GM10266 (cell line): ENCODE results near the gene AP3B1.

Experiments
- DNase-seq: peaks from one replicate; pipeline ENCODE4 v3.0.0; 2012; ENCODE audit errors: extremely low spot score
- TF ChIP-seq, protein P1 (sequence below): IDR thresholded peaks from 2 replicates; pipeline ENCODE4 v1.5.1; 2012; ENCODE audit warnings: mild to moderate bottlenecking, low read depth; ENCODE audit not compliant: control insufficient read depth, insufficient read depth; ENCODE audit errors: missing control alignments

Gene AP3B1

DNA sequence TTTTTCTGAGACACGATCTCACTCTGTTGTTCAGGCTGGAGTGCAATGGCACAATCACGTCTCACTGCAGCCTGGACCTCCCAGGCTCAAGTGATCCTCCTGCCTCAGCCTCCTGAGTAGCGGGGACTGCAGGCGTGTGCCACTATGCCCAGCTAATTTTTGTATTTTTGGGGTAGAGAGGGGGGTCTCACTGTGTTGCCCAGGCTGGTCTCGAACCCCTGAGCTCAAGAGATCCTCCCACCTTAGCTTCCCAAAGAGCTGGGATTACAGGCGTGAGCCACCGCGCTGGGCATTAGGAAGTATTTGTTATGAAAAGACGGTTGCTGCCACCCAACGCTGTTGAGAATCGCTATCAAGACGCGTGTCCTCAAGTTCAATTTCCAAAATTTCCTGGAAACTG is 337.4 kb downstream of the AP3B1 start:
- TF ChIP-seq, protein P1, sequence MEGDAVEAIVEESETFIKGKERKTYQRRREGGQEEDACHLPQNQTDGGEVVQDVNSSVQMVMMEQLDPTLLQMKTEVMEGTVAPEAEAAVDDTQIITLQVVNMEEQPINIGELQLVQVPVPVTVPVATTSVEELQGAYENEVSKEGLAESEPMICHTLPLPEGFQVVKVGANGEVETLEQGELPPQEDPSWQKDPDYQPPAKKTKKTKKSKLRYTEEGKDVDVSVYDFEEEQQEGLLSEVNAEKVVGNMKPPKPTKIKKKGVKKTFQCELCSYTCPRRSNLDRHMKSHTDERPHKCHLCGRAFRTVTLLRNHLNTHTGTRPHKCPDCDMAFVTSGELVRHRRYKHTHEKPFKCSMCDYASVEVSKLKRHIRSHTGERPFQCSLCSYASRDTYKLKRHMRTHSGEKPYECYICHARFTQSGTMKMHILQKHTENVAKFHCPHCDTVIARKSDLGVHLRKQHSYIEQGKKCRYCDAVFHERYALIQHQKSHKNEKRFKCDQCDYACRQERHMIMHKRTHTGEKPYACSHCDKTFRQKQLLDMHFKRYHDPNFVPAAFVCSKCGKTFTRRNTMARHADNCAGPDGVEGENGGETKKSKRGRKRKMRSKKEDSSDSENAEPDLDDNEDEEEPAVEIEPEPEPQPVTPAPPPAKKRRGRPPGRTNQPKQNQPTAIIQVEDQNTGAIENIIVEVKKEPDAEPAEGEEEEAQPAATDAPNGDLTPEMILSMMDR: no peak

DNA sequence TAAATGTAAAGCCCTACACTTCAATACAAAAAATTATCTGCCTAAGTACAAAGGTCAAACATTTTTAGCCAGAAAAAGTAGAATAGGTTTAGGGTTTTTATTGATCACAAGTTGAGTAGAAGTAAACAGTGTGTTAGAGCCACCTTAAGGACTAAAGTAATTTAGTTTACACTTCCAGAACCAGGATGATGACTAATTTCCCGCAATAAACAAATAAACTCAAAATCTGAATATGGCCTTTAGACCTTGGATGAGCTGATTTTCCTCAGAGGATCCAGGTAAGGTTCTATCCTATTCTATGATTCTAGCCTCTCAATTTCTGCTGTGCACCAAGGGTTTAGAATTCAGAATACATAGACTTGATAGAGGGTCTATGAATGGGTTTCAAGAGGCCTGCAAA is 338.9 kb downstream of the AP3B1 start:
- no peak for DNase-seq
- TF ChIP-seq, protein P1: no peak

More for the DNA sequence above, 337.4 kb downstream of the AP3B1 start:
- DNase-seq: no peak

DNA sequence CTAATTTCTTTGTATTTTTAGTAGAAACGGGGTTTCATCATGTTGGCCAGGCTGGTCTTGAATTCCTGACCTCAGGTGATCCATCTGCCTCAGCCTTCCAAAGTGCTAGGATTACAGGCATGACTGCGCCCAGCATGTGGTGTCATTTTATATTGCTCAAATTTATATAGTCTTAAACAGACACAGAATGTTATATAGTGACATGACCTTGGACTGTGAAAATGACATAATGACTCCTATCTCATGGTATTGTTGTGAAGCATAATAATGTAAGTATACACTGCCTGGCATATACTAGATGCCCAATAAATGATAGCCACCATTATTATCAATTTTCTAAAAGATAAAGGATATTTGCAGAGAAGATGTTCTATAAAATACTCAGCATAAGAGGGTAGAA is 341.1 kb downstream of the AP3B1 start:
- TF ChIP-seq, protein P1: no peak
- DNase-seq: no peak

DNA sequence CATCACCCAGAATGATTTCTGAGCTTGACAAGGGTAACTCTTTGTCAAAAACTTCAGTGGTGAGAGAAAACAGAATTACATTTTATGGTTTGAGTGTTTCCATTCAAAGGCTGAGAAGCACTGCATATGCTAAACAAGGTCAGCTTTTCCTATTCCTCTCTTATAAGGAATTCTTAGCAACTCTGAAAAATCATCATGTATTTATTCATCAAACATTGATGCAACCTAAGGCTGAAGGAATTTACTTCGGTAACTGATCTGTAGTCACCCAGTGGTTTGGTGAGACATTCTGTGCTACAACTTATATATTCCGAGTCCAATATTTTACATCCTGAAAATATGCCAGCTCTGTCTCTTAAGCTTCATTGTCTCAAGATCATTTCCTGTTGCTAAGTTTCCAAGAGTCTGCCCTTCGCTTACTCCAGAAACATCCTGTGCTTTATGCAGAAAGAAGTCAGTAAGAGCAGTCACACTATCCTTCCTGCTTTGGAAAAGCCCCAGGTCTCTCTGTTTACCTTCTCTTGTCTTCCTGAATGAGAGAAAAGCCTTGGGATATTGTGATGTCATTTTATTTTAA is 341.8 kb downstream of the AP3B1 start:
- TF ChIP-seq, protein P1: no peak
- DNase-seq: no peak
